Neural progenitor cell (in vitro differentiated cells): ENCODE measurements around the gene MAFF. TPM values are rescaled to one million over a fixed set of nuclear protein-coding genes. Genes with fewer than 3 reads are reported as not detected.
A peak's percentile ranks its signal among the peaks of the same experiment; 100 is the strongest.
"Not testable (repeated sequence)": the region's sequence is repeated elsewhere in the genome, so short reads cannot be mapped to it uniquely, and the experiment has no call there.

Source experiments
- DNase-seq: peaks from one replicate; pipeline ENCODE4 v3.0.0-alpha.2; 2016; ENCODE audit warnings: low spot score
- H2AFZ ChIP-seq: fragments of 200-600 bp; sonication (generic); replicated peaks from 2 replicates; pipeline ENCODE4 v1.6.1; 2016; ENCODE audit warnings: antibody characterized with exemption
- H3F3A ChIP-seq: fragments of 200-600 bp; sonication (generic); 2 replicates; pipeline ENCODE4 v1.6.1; 2016; ENCODE audit warnings: antibody characterized with exemption, low read depth
- H3K27ac ChIP-seq: fragments of 200-600 bp; sonication (generic); 2 replicates; pipeline ENCODE4 v1.5.1; 2016; ENCODE audit warnings: mild to moderate bottlenecking
- H3K27me3 ChIP-seq: fragments of 200-600 bp; sonication (generic); 2 replicates; pipeline ENCODE4 v1.6.1; 2016; ENCODE audit warnings: mild to moderate bottlenecking, moderate library complexity
- H3K36me3 ChIP-seq: fragments of 200-600 bp; sonication (generic); 2 replicates; pipeline ENCODE4 v1.5.1; 2016
- H3K4me1 ChIP-seq: fragments of 200-600 bp; sonication (generic); 2 replicates; pipeline ENCODE4 v1.6.1; 2016; ENCODE audit warnings: mixed run types
- H3K4me2 ChIP-seq: fragments of 200-600 bp; sonication (generic); 2 replicates; pipeline ENCODE4 v1.6.1; 2016
- H3K4me3 ChIP-seq: fragments of 200-600 bp; sonication (generic); 2 replicates; pipeline ENCODE4 v1.5.1; 2016
- H3K79me2 ChIP-seq: fragments of 200-600 bp; sonication (generic); 2 replicates; pipeline ENCODE4 v1.6.1; 2016; ENCODE audit warnings: low read depth
- H3K9ac ChIP-seq: fragments of 200-600 bp; sonication (generic); 2 replicates; pipeline ENCODE4 v1.6.1; 2016
- H3K9me3 ChIP-seq: fragments of 200-600 bp; sonication (generic); 2 replicates; pipeline ENCODE4 v1.5.1; 2016; ENCODE audit warnings: low read depth
- H4K20me1 ChIP-seq: fragments of 200-600 bp; sonication (generic); 2 replicates; pipeline ENCODE4 v1.6.1; 2016; ENCODE audit warnings: low read depth
- H3K27ac Mint-ChIP-seq: 3 replicates; pipeline ENCODE4 v1.8.0; 2021; ENCODE audit warnings: mixed read lengths
- H3K27me3 Mint-ChIP-seq: 2 replicates; pipeline ENCODE4 v1.8.0; 2022; ENCODE audit warnings: low read depth, mild to moderate bottlenecking, inconsistent platforms, moderate library complexity, mixed read lengths; ENCODE audit not compliant: insufficient read depth
- H3K36me3 Mint-ChIP-seq: 3 replicates; pipeline ENCODE4 v1.8.0; 2021; ENCODE audit warnings: mixed read lengths
- H3K4me1 Mint-ChIP-seq: 3 replicates; pipeline ENCODE4 v1.8.0; 2021; ENCODE audit warnings: mixed read lengths
- H3K4me3 Mint-ChIP-seq: 3 replicates; pipeline ENCODE4 v1.8.0; 2021; ENCODE audit warnings: mild to moderate bottlenecking, moderate library complexity, mixed read lengths
- H3K9me3 Mint-ChIP-seq: 3 replicates; pipeline ENCODE4 v1.8.0; 2020; ENCODE audit warnings: mixed read lengths
- CTCF ChIP-seq: fragments of 200-600 bp; sonication (generic); IDR thresholded peaks from 2 replicates; pipeline ENCODE4 v1.5.1; 2017; ENCODE audit warnings: antibody characterized with exemption, mild to moderate bottlenecking
- EZH2 ChIP-seq: fragments of 200-600 bp; sonication (generic); IDR thresholded peaks from 2 replicates; pipeline ENCODE4 v1.6.1; 2017; ENCODE audit warnings: antibody characterized with exemption, mild to moderate bottlenecking, moderate library complexity
- EZH2phosphoT487 ChIP-seq: fragments of 200-600 bp; sonication (generic); IDR thresholded peaks from 2 replicates; pipeline ENCODE4 v1.6.1; 2017; ENCODE audit warnings: antibody characterized with exemption
- total RNA-seq: library from RNA; depleted of rRNA; stranded (reverse); fragments of >200 nt; gene quantifications from 2 replicates; pipeline ENCODE4 v1.2.3, GENCODE V29; 2015; ENCODE audit warnings: low replicate concordance

Gene MAFF
- total RNA-seq, 1 donor from 2014 or later = 0.90 TPM

GRCh38 chr22:38176170-38176741 is 25.5 kb upstream of the MAFF start:
- Mint-ChIP-seq H3K27ac (no peak overlapping the region), H3K9me3 (no peaks in the 10 kb centered on the region), H3K4me3 (no peak overlapping the region), H3K4me1 (peaks cover 50% of the 10 kb centered on the region), H3K27me3 (peaks cover 6% of the 10 kb centered on the region), H3K36me3 (no peaks in the 10 kb centered on the region)
- H3K9me3 ChIP-seq = no peaks in the 10 kb centered on the region
- peaks cover 15% of the 10 kb centered on the region for H3K4me1 ChIP-seq
- no peak for DNase-seq
- TF ChIP-seq CTCF = no peak
- no peak for TF ChIP-seq EZH2phosphoT487
- TF ChIP-seq EZH2 = no peak
- no peaks in the 10 kb centered on the region for H4K20me1 ChIP-seq
- no peaks in the 10 kb centered on the region for H3K36me3 ChIP-seq
- H3K4me3 ChIP-seq = no peak overlapping the region
- peaks cover 10% of the 10 kb centered on the region for H3F3A ChIP-seq
- H3K9ac ChIP-seq = no peak overlapping the region
- no peaks in the 10 kb centered on the region for H3K27me3 ChIP-seq
- H2AFZ ChIP-seq = no peak overlapping the region
- H3K79me2 ChIP-seq = peaks cover 7% of the 10 kb centered on the region
- no peak overlapping the region for H3K4me2 ChIP-seq
- H3K27ac ChIP-seq = no peak overlapping the region

DNA sequence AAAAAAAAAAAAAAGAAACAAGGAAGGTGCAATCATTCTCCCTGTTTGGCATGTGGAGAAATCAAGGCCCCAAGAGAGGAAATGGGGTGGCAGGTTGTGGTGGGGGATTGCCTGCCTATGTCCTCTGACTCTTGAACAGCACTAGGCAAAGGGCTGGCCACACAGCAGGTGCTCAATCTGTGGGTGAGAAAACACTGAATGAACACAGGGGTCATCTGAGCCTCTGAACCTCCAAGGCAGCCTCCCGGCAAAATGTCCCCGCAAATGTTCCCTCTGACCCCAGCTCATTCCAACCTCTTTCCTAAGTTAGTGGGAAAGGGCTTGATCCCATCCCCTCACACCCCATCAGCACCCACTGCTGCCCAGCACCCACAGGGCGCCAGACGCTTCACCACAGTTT is 24.8 kb upstream of the MAFF start:
- H3K4me1 ChIP-seq = peaks cover 15% of the 10 kb centered on the region
- no peak overlapping the region for H3K27ac ChIP-seq
- no peak overlapping the region for H3K4me3 Mint-ChIP-seq
- no peak overlapping the region for H3K9ac ChIP-seq
- peaks cover 54% of the 10 kb centered on the region for H3K4me1 Mint-ChIP-seq
- H3K4me2 ChIP-seq = no peak overlapping the region
- DNase-seq = no peak
- H3F3A ChIP-seq = peaks cover 10% of the 10 kb centered on the region
- no peaks in the 10 kb centered on the region for H3K36me3 Mint-ChIP-seq
- H3K9me3 Mint-ChIP-seq = no peaks in the 10 kb centered on the region
- H3K27me3 ChIP-seq = no peaks in the 10 kb centered on the region
- H3K9me3 ChIP-seq = no peaks in the 10 kb centered on the region
- H3K27me3 Mint-ChIP-seq = peaks cover 9% of the 10 kb centered on the region
- H4K20me1 ChIP-seq = no peaks in the 10 kb centered on the region
- H3K79me2 ChIP-seq = peaks cover 7% of the 10 kb centered on the region
- no peak overlapping the region for H2AFZ ChIP-seq
- H3K36me3 ChIP-seq = no peaks in the 10 kb centered on the region
- no peak for TF ChIP-seq CTCF
- TF ChIP-seq EZH2 = no peak
- TF ChIP-seq EZH2phosphoT487 = no peak
- H3K4me3 ChIP-seq = no peak overlapping the region
- peak overlapping the region; percentile 83 for H3K27ac Mint-ChIP-seq

DNA sequence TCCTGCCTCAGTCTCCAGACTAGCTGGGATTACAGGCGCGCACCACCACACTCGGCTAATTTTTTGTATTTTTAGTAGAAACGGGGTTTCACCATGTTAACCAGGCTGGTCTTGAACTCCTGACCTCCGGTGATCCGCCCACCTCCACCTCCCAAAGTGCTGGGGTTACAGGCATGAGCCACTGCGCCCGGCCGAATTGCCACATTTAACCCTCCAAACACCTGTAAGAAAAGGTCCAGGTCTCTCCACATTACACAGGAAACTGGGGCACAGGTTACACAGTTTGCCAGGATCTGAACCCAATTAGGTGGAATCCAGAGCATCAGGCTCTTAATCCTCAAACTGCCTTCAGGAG is 24.2 kb upstream of the MAFF start:
- peaks cover 10% of the 10 kb centered on the region for H3F3A ChIP-seq
- not testable (repeated sequence) for H3K79me2 ChIP-seq, DNase-seq, H2AFZ ChIP-seq, H3K27me3 Mint-ChIP-seq, H3K9ac ChIP-seq, H3K9me3 ChIP-seq, H3K4me3 ChIP-seq, H3K9me3 Mint-ChIP-seq, H3K36me3 Mint-ChIP-seq, H3K27me3 ChIP-seq, H3K36me3 ChIP-seq, H4K20me1 ChIP-seq, H3K4me2 ChIP-seq
- Mint-ChIP-seq H3K4me3 (peak overlapping the region; percentile 52), H3K27ac (peak overlapping the region; percentile 96), H3K4me1 (peaks cover 53% of the 10 kb centered on the region)
- peak overlapping the region; percentile 94 for H3K27ac ChIP-seq
- H3K4me1 ChIP-seq = peaks cover 15% of the 10 kb centered on the region

DNA sequence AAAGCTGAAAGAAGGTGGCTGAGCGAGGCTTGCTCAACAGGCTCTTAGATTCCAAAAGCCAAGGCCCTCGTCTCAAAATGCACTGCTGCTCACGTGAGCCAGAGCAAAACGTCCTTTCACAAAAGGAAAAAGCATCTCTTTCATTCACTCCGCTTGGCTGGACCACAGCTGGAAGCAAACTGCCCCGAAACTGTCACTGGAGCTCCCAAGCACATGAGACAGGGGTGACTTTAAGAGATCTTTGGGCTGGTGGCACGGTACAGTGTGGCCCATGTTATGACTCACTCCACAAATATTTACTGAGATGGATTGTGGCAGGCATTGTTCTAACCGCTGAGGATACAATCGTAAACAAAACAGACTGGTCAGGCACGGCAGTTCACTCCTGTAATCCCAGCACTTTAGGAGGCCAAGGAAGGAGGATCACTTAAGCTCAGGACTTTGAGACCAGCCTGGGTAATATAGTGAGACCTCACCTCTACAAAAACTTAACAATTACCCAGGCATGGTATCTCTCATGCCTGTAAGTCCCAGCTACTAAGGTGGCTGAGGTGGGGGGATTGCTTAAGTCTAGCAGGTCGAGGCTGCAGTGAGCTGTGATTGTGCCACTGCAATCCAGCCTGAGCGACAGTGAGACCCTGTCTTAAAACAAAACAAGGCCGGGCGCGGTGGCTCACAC is 23.7 kb upstream of the MAFF start:
- H4K20me1 ChIP-seq = no peaks in the 10 kb centered on the region
- H3K4me3 Mint-ChIP-seq = peak overlapping the region; percentile 52
- H3K36me3 Mint-ChIP-seq = no peaks in the 10 kb centered on the region
- peak; percentile 67 for DNase-seq
- no peak overlapping the region for H2AFZ ChIP-seq
- no peak overlapping the region for H3K4me2 ChIP-seq
- peak overlapping the region; percentile 96 for H3K27ac Mint-ChIP-seq
- H3K9me3 Mint-ChIP-seq = no peaks in the 10 kb centered on the region
- peaks cover 9% of the 10 kb centered on the region for H3K27me3 Mint-ChIP-seq
- TF ChIP-seq CTCF = no peak
- no peak for TF ChIP-seq EZH2
- no peak for TF ChIP-seq EZH2phosphoT487
- H3K4me1 ChIP-seq = peaks cover 15% of the 10 kb centered on the region
- H3K79me2 ChIP-seq = peaks cover 7% of the 10 kb centered on the region
- H3K9ac ChIP-seq = no peak overlapping the region
- H3K27ac ChIP-seq = peak overlapping the region; percentile 94
- peaks cover 10% of the 10 kb centered on the region for H3F3A ChIP-seq
- H3K4me1 Mint-ChIP-seq = peaks cover 52% of the 10 kb centered on the region
- H3K4me3 ChIP-seq = no peak overlapping the region
- H3K9me3 ChIP-seq = no peaks in the 10 kb centered on the region
- H3K27me3 ChIP-seq = no peaks in the 10 kb centered on the region
- no peaks in the 10 kb centered on the region for H3K36me3 ChIP-seq

GRCh38 chr22:38178605-38178937 is 23.2 kb upstream of the MAFF start:
- not testable (repeated sequence) for H3K4me2 ChIP-seq, H3K27ac Mint-ChIP-seq, H3K9me3 Mint-ChIP-seq, H3K36me3 ChIP-seq, H3K27me3 Mint-ChIP-seq, H4K20me1 ChIP-seq, H3K9me3 ChIP-seq, DNase-seq, H3K27me3 ChIP-seq, H3K9ac ChIP-seq, H3K4me3 ChIP-seq, H3K36me3 Mint-ChIP-seq, H2AFZ ChIP-seq, H3K79me2 ChIP-seq, H3K4me3 Mint-ChIP-seq
- peaks cover 49% of the 10 kb centered on the region for H3K4me1 Mint-ChIP-seq
- Histone ChIP-seq H3K4me1 (peaks cover 15% of the 10 kb centered on the region), H3F3A (peaks cover 10% of the 10 kb centered on the region), H3K27ac (peak overlapping the region; percentile 94)
